SK-N-MC (cell line): ENCODE data around the gene RASA3.

Source experiments
- DNase-seq: peaks from one replicate; pipeline ENCODE4 v3.0.0-alpha.2; 2011; ENCODE audit warnings: low read depth, low spot score
- H3K27ac ChIP-seq: fragments of 200-600 bp; sonication (generic); 2 replicates; pipeline ENCODE4 v1.5.1; 2016; ENCODE audit warnings: mixed run types
- H3K36me3 ChIP-seq: fragments of 200-600 bp; sonication (generic); 2 replicates; pipeline ENCODE4 v1.6.1; 2017; ENCODE audit warnings: antibody characterized with exemption, low read length, mixed read lengths; ENCODE audit not compliant: insufficient read depth
- H3K4me3 ChIP-seq: fragments of 200-600 bp; sonication (generic); 2 replicates; pipeline ENCODE4 v1.5.1; 2016
- H3K9ac ChIP-seq: fragments of 200-600 bp; sonication (generic); 2 replicates; pipeline ENCODE4 v1.8.0; 2017; ENCODE audit warnings: mixed run types, mixed read lengths; ENCODE audit not compliant: insufficient read length
- H3K9me3 ChIP-seq: fragments of 200-600 bp; sonication (generic); 2 replicates; pipeline ENCODE4 v1.6.1; 2017; ENCODE audit warnings: low read depth, mild to moderate bottlenecking, antibody characterized with exemption, low read length, moderate library complexity, mixed read lengths
- EZH2 ChIP-seq: fragments of 200-600 bp; sonication (generic); IDR thresholded peaks from one replicate; pipeline ENCODE4 v1.6.1; 2017; ENCODE audit warnings: antibody characterized with exemption
- FOXP2 ChIP-seq: optimal IDR thresholded peaks from 2 replicates; pipeline ENCODE3; 2011; ENCODE audit warnings: mild to moderate bottlenecking, moderate library complexity; ENCODE audit not compliant: insufficient read depth; ENCODE audit errors: extremely low read length, control extremely low read depth
- POLR2AphosphoS5 ChIP-seq: IDR thresholded peaks from 2 replicates; pipeline ENCODE4 v1.6.1; 2012; ENCODE audit warnings: mild to moderate bottlenecking, low read depth, low read length, borderline replicate concordance

The RASA3 gene

DNA sequence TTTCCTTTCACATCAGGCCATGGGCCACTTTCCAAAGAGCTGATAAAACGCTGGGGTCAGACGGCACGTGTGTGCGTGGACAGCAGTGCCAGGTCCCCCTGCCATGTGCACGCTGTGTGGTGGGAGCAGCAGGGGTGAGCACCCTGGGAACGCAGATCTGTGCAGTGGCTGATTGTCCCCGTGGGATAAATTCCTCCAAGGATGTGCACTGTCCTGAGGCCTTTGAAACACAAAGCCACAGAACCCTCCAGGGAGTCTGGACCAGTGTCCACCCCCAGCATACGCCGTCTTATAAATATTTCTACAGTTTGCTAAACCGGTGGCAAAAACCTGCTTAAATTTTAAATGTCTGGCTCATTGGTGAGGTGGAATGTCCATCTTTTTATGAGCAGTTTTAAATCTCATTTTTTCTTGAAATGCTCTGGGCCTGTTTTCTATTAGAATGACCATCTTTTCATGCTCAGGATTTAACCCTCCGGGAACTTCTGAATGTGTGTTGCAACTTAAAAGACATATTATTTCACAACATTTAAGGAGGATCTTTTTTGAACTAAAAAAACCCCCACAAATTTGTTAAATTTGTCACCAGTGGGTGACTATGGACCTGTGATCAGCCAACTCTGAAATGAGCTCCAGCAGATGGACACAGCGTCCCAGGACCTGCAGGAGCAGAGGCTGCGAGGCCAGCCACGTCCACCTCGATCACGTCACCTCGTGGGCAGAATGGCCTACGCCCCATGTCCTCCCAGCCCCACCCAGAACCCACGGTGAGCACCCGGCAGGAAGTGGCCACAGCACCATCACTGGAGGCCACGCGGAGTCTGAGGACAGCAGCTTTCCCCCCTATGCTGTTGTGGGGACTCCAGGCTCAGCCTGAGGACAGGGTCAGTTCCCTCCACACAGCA is 68.6 kb downstream of the RASA3 start:
- H3K4me3 ChIP-seq: no peak overlapping the region

DNA sequence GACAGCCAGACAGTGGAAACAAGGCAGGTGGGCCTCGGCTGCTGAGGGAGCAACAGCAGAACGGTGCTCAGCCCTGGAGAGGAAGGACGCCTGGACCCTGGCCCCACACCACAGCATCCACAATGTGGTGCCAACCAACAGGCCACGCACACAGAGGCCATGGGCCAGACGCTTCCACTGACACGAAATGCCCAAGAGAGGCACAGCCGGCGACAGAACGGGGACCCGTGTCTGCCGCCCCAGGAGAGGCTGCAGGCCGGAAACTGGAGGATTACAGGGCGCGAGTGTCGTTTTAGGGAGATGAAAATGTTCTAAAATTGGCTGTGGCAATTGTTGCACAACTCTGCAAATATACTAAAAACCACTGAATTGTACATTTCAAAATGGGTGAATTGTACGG is 69.7 kb downstream of the RASA3 start:
- H3K9me3 ChIP-seq: no peaks in the 10 kb centered on the region
- H3K9ac ChIP-seq: peak overlapping the region; percentile 4
- TF ChIP-seq EZH2 (no peak), POLR2AphosphoS5 (no peak), FOXP2 (no peak)
- H3K27ac ChIP-seq: peak overlapping the region; percentile 36; the same call in 1 of the 2 replicates
- H3K36me3 ChIP-seq: no peaks in the 10 kb centered on the region
- no peak for DNase-seq
- no peak overlapping the region for H3K4me3 ChIP-seq

More for the DNA sequence above, 68.6 kb downstream of the RASA3 start:
- TF ChIP-seq FOXP2: no peak
- TF ChIP-seq EZH2: no peak
- TF ChIP-seq POLR2AphosphoS5: no peak
- Histone ChIP-seq H3K36me3 (no peaks in the 10 kb centered on the region), H3K27ac (peak overlapping the region; percentile 84), H3K9me3 (no peaks in the 10 kb centered on the region), H3K9ac (peak overlapping the region; percentile 61)
- no peak for DNase-seq

- no peak overlapping the region for H3K4me3 ChIP-seq
- H3K27ac ChIP-seq: no peak overlapping the region
- DNase-seq: no peak
- TF ChIP-seq POLR2AphosphoS5 (no peak), FOXP2 (no peak), EZH2 (no peak)
- H3K9me3 ChIP-seq: no peaks in the 10 kb centered on the region
- H3K36me3 ChIP-seq: no peaks in the 10 kb centered on the region
- no peak overlapping the region for H3K9ac ChIP-seq
Observed at GRCh38 chr13:114062341-114062740, 70.1 kb downstream of the RASA3 start.

GRCh38 chr13:114061744-114062143 is 70.7 kb downstream of the RASA3 start:
- Histone ChIP-seq H3K27ac (no peak overlapping the region), H3K9me3 (no peaks in the 10 kb centered on the region), H3K4me3 (no peak overlapping the region), H3K36me3 (no peaks in the 10 kb centered on the region), H3K9ac (no peak overlapping the region)
- no peak for TF ChIP-seq FOXP2
- TF ChIP-seq EZH2: no peak
- TF ChIP-seq POLR2AphosphoS5: no peak
- DNase-seq: no peak

GRCh38 chr13:114061047-114061446 is 71.4 kb downstream of the RASA3 start:
- no peak for TF ChIP-seq FOXP2
- no peak for TF ChIP-seq POLR2AphosphoS5
- TF ChIP-seq EZH2: no peak
- Histone ChIP-seq H3K27ac (no peak overlapping the region), H3K4me3 (no peak overlapping the region), H3K36me3 (no peaks in the 10 kb centered on the region), H3K9me3 (no peaks in the 10 kb centered on the region), H3K9ac (no peak overlapping the region)
- no peak for DNase-seq

DNA sequence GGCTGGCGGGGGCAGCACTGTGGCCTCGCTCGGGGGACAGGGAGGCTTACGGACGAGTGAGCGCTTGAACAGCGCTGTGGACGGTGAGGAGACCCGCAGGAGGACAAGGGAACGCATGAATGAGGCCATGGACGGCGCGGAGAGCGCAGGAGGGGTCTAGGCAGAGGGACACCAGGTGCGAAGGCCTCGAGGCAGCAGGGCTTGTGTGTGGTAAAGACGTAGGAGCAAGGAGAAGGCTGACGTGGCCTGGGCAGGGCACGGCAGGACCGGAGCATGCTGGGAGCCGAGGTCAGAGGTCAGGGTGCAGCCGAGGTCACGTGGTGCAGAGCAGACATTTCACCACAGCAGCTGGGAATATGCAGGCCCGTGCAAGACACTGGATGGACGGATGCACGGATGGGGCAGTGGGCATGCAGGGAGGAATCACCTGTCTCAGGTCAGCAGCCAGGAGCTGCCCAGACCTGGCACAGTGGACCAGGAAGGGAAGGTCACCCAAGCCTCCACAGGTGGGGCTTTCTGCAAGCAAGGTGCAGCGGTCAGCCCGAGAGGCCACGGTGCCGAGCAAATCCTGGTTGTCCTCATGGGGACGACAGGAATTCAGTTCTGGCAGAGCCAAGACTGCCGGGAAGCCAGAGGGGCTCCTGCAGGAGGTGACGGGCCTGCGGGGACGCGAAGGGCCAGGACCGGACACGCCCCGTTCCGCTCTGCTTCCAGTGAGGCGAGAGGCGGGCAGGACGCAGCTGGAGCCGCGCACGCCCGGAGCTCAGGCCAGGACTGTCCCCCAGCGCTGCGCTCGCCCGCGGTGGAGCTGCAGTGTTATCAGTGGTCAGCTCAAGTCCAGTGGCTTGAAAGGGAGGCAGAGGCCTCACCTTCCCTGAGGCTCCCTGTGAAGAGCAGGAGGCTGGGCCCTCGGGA is 72.2 kb downstream of the RASA3 start:
- H3K36me3 ChIP-seq: no peaks in the 10 kb centered on the region
- H3K9me3 ChIP-seq: no peaks in the 10 kb centered on the region
- DNase-seq: no peak
- no peak overlapping the region for H3K27ac ChIP-seq
- no peak overlapping the region for H3K4me3 ChIP-seq
- no peak overlapping the region for H3K9ac ChIP-seq
- TF ChIP-seq FOXP2 (no peak), POLR2AphosphoS5 (no peak), EZH2 (no peak)

DNA sequence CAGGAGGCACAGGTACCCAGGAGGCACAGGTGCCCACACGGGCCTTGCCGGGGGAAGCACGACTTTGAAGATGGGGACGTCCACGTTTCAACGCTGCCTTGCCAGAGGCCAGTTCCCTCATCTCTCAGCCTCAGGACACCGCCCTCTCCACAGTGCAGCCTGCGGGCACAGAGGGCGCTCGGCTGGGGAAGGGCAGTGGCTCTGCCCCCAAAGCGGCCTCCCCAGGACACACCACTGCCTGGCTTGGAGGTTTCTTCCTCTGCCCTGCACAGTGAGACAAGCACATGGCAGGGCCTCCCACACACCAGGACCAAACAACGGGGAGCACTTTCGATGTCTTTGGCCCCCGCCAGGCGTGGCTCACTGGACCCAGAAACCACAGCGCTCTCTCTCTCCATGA is 73.0 kb downstream of the RASA3 start:
- DNase-seq: no peak
- TF ChIP-seq FOXP2 (no peak), POLR2AphosphoS5 (no peak), EZH2 (no peak)
- no peaks in the 10 kb centered on the region for H3K36me3 ChIP-seq
- no peak overlapping the region for H3K4me3 ChIP-seq
- H3K9ac ChIP-seq: no peak overlapping the region
- H3K27ac ChIP-seq: no peak overlapping the region
- H3K9me3 ChIP-seq: no peaks in the 10 kb centered on the region

- DNase-seq: no peak
- no peaks in the 10 kb centered on the region for H3K36me3 ChIP-seq
- no peak overlapping the region for H3K27ac ChIP-seq
- TF ChIP-seq FOXP2 (no peak), EZH2 (no peak), POLR2AphosphoS5 (no peak)
- no peaks in the 10 kb centered on the region for H3K9me3 ChIP-seq
- H3K9ac ChIP-seq: no peak overlapping the region
- no peak overlapping the region for H3K4me3 ChIP-seq
Observed at GRCh38 chr13:114058051-114058867, 74.2 kb downstream of the RASA3 start.
